DMS 273 treated with DMSO at 0.1 percent for 48 hours (cell line): ENCODE results near the gene TRAPPC5.

Experiments
- DNase-seq: peaks from one replicate; lab custom pipeline; 2025; lab: John Stamatoyannopoulos, UW

Gene TRAPPC5

GRCh38 chr19:7645656-7646425 lies 34.8 kb upstream of the TRAPPC5 start:
- DNase-seq: no peak

GRCh38 chr19:7646426-7646700 lies 34.3 kb upstream of the TRAPPC5 start:
- DNase-seq: no peak

GRCh38 chr19:7647156-7647555 lies 33.5 kb upstream of the TRAPPC5 start:
- DNase-seq: no peak

GRCh38 chr19:7648265-7649014 lies 32.2 kb upstream of the TRAPPC5 start:
- no peak for DNase-seq

GRCh38 chr19:7650148-7650547 lies 30.5 kb upstream of the TRAPPC5 start:
- DNase-seq: no peak

GRCh38 chr19:7652061-7652641 lies 28.5 kb upstream of the TRAPPC5 start:
- DNase-seq: no peak

- DNase-seq: no peak
Measured at GRCh38 chr19:7654401-7654800, 26.2 kb upstream of the TRAPPC5 start.

GRCh38 chr19:7655581-7655980 lies 25.1 kb upstream of the TRAPPC5 start:
- no peak for DNase-seq

- DNase-seq: no peak
Measured at GRCh38 chr19:7657131-7657751, 23.4 kb upstream of the TRAPPC5 start.

- DNase-seq: peak; percentile 16
Measured at GRCh38 chr19:7658219-7658686, 22.4 kb upstream of the TRAPPC5 start.

- no peak for DNase-seq
Measured at GRCh38 chr19:7661744-7662538, 18.7 kb upstream of the TRAPPC5 start.

GRCh38 chr19:7662657-7663056 lies 18.0 kb upstream of the TRAPPC5 start:
- DNase-seq: no peak

- no peak for DNase-seq
Measured at GRCh38 chr19:7663706-7664105, 16.9 kb upstream of the TRAPPC5 start.

- no peak for DNase-seq
Measured at GRCh38 chr19:7665076-7665475, 15.6 kb upstream of the TRAPPC5 start.

- DNase-seq: no peak
Measured at GRCh38 chr19:7668842-7669241, 11.8 kb upstream of the TRAPPC5 start, which contains the start of gene RETN. TSS of gene RETN (plus strand) at chr19:7669049. CDS start at chr19:7669327, 278 bp downstream.

GRCh38 chr19:7669641-7670040 lies 11.0 kb upstream of the TRAPPC5 start:
- DNase-seq: no peak

GRCh38 chr19:7670150-7670783 lies 10.4 kb upstream of the TRAPPC5 start:
- no peak for DNase-seq

GRCh38 chr19:7670790-7671189 lies 9.8 kb upstream of the TRAPPC5 start:
- no peak for DNase-seq

- DNase-seq: no peak
Measured at GRCh38 chr19:7672522-7672921, 8.1 kb upstream of the TRAPPC5 start.

GRCh38 chr19:7674010-7675005 lies 6.3 kb upstream of the TRAPPC5 start:
- peak; percentile 71 for DNase-seq
